ENCODE data around the gene STK36.

The STK36 gene

GRCh38 chr2:218664653-218665052 is 7.2 kb upstream of the STK36 start:
- no peak for DNase-seq

- no peak for DNase-seq
These were observed 711 bp upstream of the STK36 start for GRCh38 chr2:218671097-218671653.

GRCh38 chr2:218679119-218679518 is 7.2 kb downstream of the STK36 start:
- DNase-seq, result no peak

- no peak for DNase-seq
These were observed 8.2 kb downstream of the STK36 start for GRCh38 chr2:218680061-218680460.

GRCh38 chr2:218687400-218688060 is 15.6 kb downstream of the STK36 start:
- peak; percentile 36 for DNase-seq

- no peak for DNase-seq
These were observed 19.3 kb downstream of the STK36 start for GRCh38 chr2:218691234-218691633.

- DNase-seq, result no peak
These were observed 22.7 kb downstream of the STK36 start for GRCh38 chr2:218694405-218695145.

- DNase-seq, result no peak
These were observed 27.0 kb downstream of the STK36 start for GRCh38 chr2:218698885-218699284.

- DNase-seq, result no peak
These were observed 29.9 kb downstream of the STK36 start for GRCh38 chr2:218701806-218702205.

GRCh38 chr2:218703341-218703740 is 31.5 kb downstream of the STK36 start:
- DNase-seq, result no peak

GRCh38 chr2:218708086-218708485 is 36.2 kb downstream of the STK36 start:
- DNase-seq, result no peak

GRCh38 chr2:218709908-218710307 is 38.0 kb downstream of the STK36 start:
- peak; percentile 2 for DNase-seq

- DNase-seq, result no peak
These were observed 38.4 kb downstream of the STK36 start for GRCh38 chr2:218710334-218710686.

GRCh38 chr2:218710687-218711549 is 39.0 kb downstream of the STK36 start, which contains the start of gene TTLL4:
Gene TTLL4 (plus strand): TSS chr2:218710835. CDS start chr2:218737677, 26,842 bp downstream.
- peak; percentile 99 for DNase-seq

GRCh38 chr2:218711550-218711929 is 39.7 kb downstream of the STK36 start:
- DNase-seq, result no peak

- no peak for DNase-seq
These were observed 42.0 kb downstream of the STK36 start for GRCh38 chr2:218713922-218714321.

GRCh38 chr2:218716070-218716469 is 44.2 kb downstream of the STK36 start:
- no peak for DNase-seq

GRCh38 chr2:218717262-218717661 is 45.4 kb downstream of the STK36 start:
- no peak for DNase-seq

GRCh38 chr2:218718058-218718457 is 46.2 kb downstream of the STK36 start:
- DNase-seq, result no peak

GRCh38 chr2:218719457-218719856 is 47.6 kb downstream of the STK36 start:
- no peak for DNase-seq

GRCh38 chr2:218720048-218721041 is 48.5 kb downstream of the STK36 start:
- DNase-seq, result no peak

- no peak for DNase-seq
These were observed 49.6 kb downstream of the STK36 start for GRCh38 chr2:218721488-218721887.
